HL-60 (cell line): ENCODE data around the gene TBC1D24.

Experiments used
- CTCF ChIP-seq: IDR thresholded peaks from one replicate; pipeline ENCODE4 v1.5.1; 2011; ENCODE audit warnings: low read length, control low read depth, inconsistent platforms; ENCODE audit not compliant: insufficient read depth
- GABPA ChIP-seq: IDR thresholded peaks from 2 replicates; pipeline ENCODE4 v1.6.1; 2012; ENCODE audit warnings: low read depth
- POLR2AphosphoS5 ChIP-seq: IDR thresholded peaks from 2 replicates; pipeline ENCODE4 v1.6.1; 2012; ENCODE audit warnings: low read depth
- REST ChIP-seq: IDR thresholded peaks from 2 replicates; pipeline ENCODE4 v1.6.1; 2012; ENCODE audit warnings: low read depth; ENCODE audit not compliant: insufficient replicate concordance

GRCh38 chr16:2507665-2508064 is 32.7 kb downstream of the TBC1D24 start:
- TF ChIP-seq CTCF (no peak), REST (no peak), POLR2AphosphoS5 (no peak), GABPA (no peak)
